Measurements from ENCODE around the gene IPPK. TPM values are rescaled to one million over a fixed set of nuclear protein-coding genes. Genes with fewer than 3 reads are reported as not detected.

The IPPK gene
- total and polyA plus RNA-seq, 12 donors, result 5.2 to 17.8 (median 8.3) TPM

DNA sequence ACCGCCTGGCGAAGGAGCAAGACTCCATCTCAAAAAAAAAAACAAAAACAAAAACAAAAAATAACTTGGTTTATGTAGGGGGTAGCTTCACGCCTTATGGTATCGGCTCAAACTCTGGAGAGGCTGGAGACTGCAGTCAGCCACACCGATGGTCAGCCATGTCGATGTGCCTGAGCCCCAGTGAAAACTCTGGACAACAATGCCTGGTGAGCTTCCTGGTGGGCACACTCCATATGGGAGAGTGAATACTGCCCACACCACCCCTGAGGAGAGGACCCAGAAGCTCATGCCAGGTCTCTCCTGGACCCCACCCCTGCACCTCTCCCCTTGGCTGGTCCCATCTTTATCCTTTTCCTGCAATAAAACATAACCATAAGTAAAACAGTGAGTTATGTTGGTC, 19.6 kb downstream of the IPPK start:
- TF ChIP-seq, protein P1, sequence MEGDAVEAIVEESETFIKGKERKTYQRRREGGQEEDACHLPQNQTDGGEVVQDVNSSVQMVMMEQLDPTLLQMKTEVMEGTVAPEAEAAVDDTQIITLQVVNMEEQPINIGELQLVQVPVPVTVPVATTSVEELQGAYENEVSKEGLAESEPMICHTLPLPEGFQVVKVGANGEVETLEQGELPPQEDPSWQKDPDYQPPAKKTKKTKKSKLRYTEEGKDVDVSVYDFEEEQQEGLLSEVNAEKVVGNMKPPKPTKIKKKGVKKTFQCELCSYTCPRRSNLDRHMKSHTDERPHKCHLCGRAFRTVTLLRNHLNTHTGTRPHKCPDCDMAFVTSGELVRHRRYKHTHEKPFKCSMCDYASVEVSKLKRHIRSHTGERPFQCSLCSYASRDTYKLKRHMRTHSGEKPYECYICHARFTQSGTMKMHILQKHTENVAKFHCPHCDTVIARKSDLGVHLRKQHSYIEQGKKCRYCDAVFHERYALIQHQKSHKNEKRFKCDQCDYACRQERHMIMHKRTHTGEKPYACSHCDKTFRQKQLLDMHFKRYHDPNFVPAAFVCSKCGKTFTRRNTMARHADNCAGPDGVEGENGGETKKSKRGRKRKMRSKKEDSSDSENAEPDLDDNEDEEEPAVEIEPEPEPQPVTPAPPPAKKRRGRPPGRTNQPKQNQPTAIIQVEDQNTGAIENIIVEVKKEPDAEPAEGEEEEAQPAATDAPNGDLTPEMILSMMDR (IDR thresholded peaks at IDR 0.05), result no peak
- ATAC-seq, result peak in 2 of 8 donors; percentile 2 to 46
- intact Hi-C loops (cut with DNase I), result no loop called here
- H3K27ac ChIP-seq, result peak overlapping the region in 5 of 10 donors; percentile 24 to 56 (median 31)
- H3K27me3 ChIP-seq, result no peaks in the 10 kb centered on the region
- DNase-seq, result no peak
- H3K36me3 ChIP-seq, result peaks cover 0 to 96% (median 35%) of the 10 kb centered on the region in 9 donors
- H3K4me3 ChIP-seq, result no peak overlapping the region
- H3K4me1 ChIP-seq, result peaks cover 0 to 29% (median 16%) of the 10 kb centered on the region in 9 donors
- H3K9me3 ChIP-seq, result peaks cover 0 to 17% (median 0%) of the 10 kb centered on the region in 11 donors
- 98 to 100% methylated on average over 6 of the region's 6 CpGs for WGBS, 2 donors

- H3K27me3 ChIP-seq, result no peaks in the 10 kb centered on the region
- intact Hi-C loops (cut with DNase I), result no loop called here
- H3K27ac ChIP-seq, result no peak overlapping the region
- WGBS, 2 donors, result 94 to 97% methylated on average over 5 of the region's 5 CpGs
- no peak overlapping the region for H3K4me3 ChIP-seq
- ATAC-seq (no peak), DNase-seq (no peak)
- H3K4me1 ChIP-seq, result peaks cover 0 to 18% (median 12%) of the 10 kb centered on the region in 9 donors
- peaks cover 0 to 20% (median 0%) of the 10 kb centered on the region in 11 donors for H3K9me3 ChIP-seq
- TF ChIP-seq, protein P1 (IDR thresholded peaks at IDR 0.05), result no peak
- H3K36me3 ChIP-seq, result peaks cover 0 to 97% (median 48%) of the 10 kb centered on the region in 9 donors
These were observed 20.9 kb downstream of the IPPK start for GRCh38 chr9:92649007-92649406.

- no peaks in the 10 kb centered on the region for H3K27me3 ChIP-seq
- no peak overlapping the region for H3K4me3 ChIP-seq
- H3K9me3 ChIP-seq, result peaks cover 0 to 20% (median 0%) of the 10 kb centered on the region in 11 donors
- intact Hi-C loops (cut with DNase I), result no loop called here
- DNase-seq, result no peak
- WGBS, 2 donors, result 64 to 74% methylated on average over 6 of the region's 6 CpGs
- peaks cover 0 to 16% (median 12%) of the 10 kb centered on the region in 9 donors for H3K4me1 ChIP-seq
- TF ChIP-seq, protein P1 (IDR thresholded peaks at IDR 0.05), result no peak
- no peak overlapping the region for H3K27ac ChIP-seq
- ATAC-seq, result no peak
- H3K36me3 ChIP-seq, result peaks cover 0 to 97% (median 52%) of the 10 kb centered on the region in 9 donors
These were observed 21.4 kb downstream of the IPPK start for GRCh38 chr9:92648474-92648971.

- H3K9me3 ChIP-seq, result peaks cover 0 to 20% (median 0%) of the 10 kb centered on the region in 11 donors
- intact Hi-C loops (cut with DNase I), result no loop called here
- DNase-seq (no peak), ATAC-seq (no peak)
- no peak overlapping the region for H3K4me3 ChIP-seq
- peaks cover 0 to 97% (median 54%) of the 10 kb centered on the region in 9 donors for H3K36me3 ChIP-seq
- WGBS, 2 donors, result 77 to 83% methylated on average over 11 of the region's 11 CpGs
- TF ChIP-seq, protein P1 (IDR thresholded peaks at IDR 0.05), result no peak
- H3K4me1 ChIP-seq, result peaks cover 0 to 16% (median 12%) of the 10 kb centered on the region in 9 donors
- H3K27ac ChIP-seq, result no peak overlapping the region
- H3K27me3 ChIP-seq, result no peaks in the 10 kb centered on the region
These were observed 22.1 kb downstream of the IPPK start for GRCh38 chr9:92647671-92648473.

All from heart right ventricle (tissue), 16 donors.